ENCODE measurements around the gene CAMK1D.

The CAMK1D gene

DNA sequence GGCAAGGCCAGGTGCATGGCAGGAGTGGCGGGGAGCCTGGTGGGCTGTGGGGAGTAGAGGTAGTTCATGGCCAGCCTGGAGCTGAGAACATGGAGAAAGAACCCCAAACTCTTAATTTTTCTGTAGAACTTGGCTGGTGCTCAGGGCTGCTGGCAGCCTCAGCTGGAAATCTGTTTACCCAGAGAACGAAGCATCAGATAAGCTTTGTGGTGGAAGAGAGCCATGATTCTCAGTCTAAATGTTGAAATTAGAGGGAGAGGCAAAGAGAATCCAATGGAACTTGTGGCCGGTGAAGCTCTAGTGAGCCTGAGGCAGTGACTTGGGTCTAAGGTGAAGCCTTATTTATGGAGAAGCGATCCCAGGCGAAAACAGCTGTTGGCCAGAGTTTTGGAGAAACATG is 525.8 kb downstream of the CAMK1D start:
- Histone ChIP-seq H3K27ac (ENCODE audit: low read depth, low read length) (no peak overlapping the region), H3K4me1 (ENCODE audit: control insufficient read depth, insufficient read depth, low read length, unreplicated experiment) (no peaks in the 10 kb centered on the region), H3K36me3 (ENCODE audit: insufficient read depth, low read length) (no peaks in the 10 kb centered on the region), H3K79me2 (ENCODE audit: control insufficient read depth, insufficient read depth, low read length, unreplicated experiment) (no peaks in the 10 kb centered on the region), H3K4me3 (ENCODE audit: low read depth, low read length) (no peak overlapping the region), H2AFZ (ENCODE audit: low read length, unreplicated experiment) (no peak overlapping the region), H3K27me3 (ENCODE audit: insufficient read depth, low read length) (peaks cover 34% of the 10 kb centered on the region)

DNA sequence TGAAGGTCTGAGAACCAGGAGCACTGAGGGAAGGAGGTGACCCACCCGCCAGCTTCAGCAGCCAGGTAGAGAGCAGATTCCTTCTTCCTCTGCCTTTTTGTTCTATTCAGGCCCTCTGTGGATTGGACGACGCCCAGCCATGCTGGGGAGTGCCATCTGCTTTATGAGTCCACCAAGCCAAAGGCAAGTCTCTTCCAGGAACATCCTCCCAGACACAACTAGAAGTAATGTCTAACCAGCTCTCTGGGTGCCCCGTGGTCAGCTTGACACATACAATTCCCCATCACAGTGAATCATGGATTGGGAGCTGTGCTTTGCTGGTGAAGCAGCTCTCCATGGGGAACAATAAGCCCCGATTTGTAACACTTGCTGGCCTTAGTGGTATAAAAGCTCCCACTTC is 526.9 kb downstream of the CAMK1D start:
- no peak overlapping the region for H3K27ac ChIP-seq (ENCODE audit: low read depth, low read length)
- H2AFZ ChIP-seq (ENCODE audit: low read length, unreplicated experiment): no peak overlapping the region
- no peak overlapping the region for H3K4me3 ChIP-seq (ENCODE audit: low read depth, low read length)
- H3K27me3 ChIP-seq (ENCODE audit: insufficient read depth, low read length): peaks cover 35% of the 10 kb centered on the region
- no peaks in the 10 kb centered on the region for H3K79me2 ChIP-seq (ENCODE audit: control insufficient read depth, insufficient read depth, low read length, unreplicated experiment)
- no peaks in the 10 kb centered on the region for H3K36me3 ChIP-seq (ENCODE audit: insufficient read depth, low read length)
- no peaks in the 10 kb centered on the region for H3K4me1 ChIP-seq (ENCODE audit: control insufficient read depth, insufficient read depth, low read length, unreplicated experiment)

DNA sequence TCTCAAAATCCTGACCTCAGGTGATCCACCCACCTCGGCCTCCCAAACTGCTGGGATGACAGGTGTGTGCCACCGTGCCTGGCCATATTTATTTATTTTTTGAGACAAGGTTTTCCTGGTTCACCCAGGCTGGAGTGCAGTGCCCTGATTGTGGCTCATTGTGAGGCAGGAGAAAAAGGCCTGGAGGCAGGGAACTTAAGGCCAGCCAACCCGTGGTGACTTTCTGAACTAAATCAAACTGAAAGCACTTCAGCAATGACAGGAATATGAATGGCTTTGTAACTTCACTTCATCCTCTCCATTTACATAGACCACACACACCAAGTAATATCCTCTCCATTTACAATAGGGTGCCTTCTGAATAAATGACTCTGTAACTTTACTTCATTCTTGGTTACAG is 527.8 kb downstream of the CAMK1D start:
- H3K4me3 ChIP-seq (ENCODE audit: low read depth, low read length): no peak overlapping the region
- H3K4me1 ChIP-seq (ENCODE audit: control insufficient read depth, insufficient read depth, low read length, unreplicated experiment): no peaks in the 10 kb centered on the region
- H2AFZ ChIP-seq (ENCODE audit: low read length, unreplicated experiment): no peak overlapping the region
- H3K27ac ChIP-seq (ENCODE audit: low read depth, low read length): no peak overlapping the region
- no peaks in the 10 kb centered on the region for H3K36me3 ChIP-seq (ENCODE audit: insufficient read depth, low read length)
- no peaks in the 10 kb centered on the region for H3K79me2 ChIP-seq (ENCODE audit: control insufficient read depth, insufficient read depth, low read length, unreplicated experiment)
- peaks cover 39% of the 10 kb centered on the region for H3K27me3 ChIP-seq (ENCODE audit: insufficient read depth, low read length)

DNA sequence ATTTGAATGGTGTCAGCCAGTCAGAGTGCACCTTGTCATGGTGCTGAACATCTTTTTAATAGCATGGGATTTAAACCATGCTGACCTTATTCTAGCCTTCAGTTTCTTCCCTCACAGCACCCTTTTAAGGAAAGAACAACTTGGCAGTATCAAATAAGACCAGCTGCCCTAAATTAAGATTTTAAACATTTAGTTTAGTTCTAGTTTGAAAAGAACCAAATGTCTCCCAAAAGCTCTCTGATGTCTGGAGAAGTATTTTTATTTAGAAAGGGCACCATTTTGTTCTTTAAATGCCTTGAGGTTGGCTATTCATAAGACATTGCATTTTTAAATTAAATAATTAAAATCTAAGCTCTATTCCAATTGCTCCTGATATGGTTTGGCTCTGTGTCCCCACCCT is 531.1 kb downstream of the CAMK1D start:
- Histone ChIP-seq H3K27me3 (ENCODE audit: insufficient read depth, low read length) (peaks cover 46% of the 10 kb centered on the region), H3K4me1 (ENCODE audit: control insufficient read depth, insufficient read depth, low read length, unreplicated experiment) (no peaks in the 10 kb centered on the region), H2AFZ (ENCODE audit: low read length, unreplicated experiment) (no peak overlapping the region), H3K36me3 (ENCODE audit: insufficient read depth, low read length) (no peaks in the 10 kb centered on the region), H3K27ac (ENCODE audit: low read depth, low read length) (no peak overlapping the region), H3K4me3 (ENCODE audit: low read depth, low read length) (no peak overlapping the region), H3K79me2 (ENCODE audit: control insufficient read depth, insufficient read depth, low read length, unreplicated experiment) (no peaks in the 10 kb centered on the region)

DNA sequence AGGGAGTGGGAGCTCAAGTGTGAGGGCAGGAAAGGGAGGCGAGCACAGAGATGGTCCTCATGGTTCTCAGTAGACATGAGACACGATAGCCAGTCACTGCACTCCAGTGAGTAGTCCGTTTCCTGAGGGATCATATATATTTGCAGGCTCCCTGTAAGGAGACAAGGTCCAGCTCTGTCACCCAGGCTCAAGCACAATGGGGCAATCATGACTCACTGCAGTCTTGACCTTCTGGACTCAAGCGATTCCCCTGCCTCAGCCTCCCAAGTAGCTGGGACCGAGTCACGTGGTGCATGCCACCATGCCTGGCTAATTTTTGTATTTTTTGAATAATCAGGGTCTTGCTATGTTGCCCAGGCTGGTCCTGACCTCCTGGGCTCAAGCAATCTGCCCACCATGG is 535.5 kb downstream of the CAMK1D start:
- Histone ChIP-seq H3K36me3 (ENCODE audit: insufficient read depth, low read length) (no peaks in the 10 kb centered on the region), H3K27ac (ENCODE audit: low read depth, low read length) (no peak overlapping the region), H3K4me1 (ENCODE audit: control insufficient read depth, insufficient read depth, low read length, unreplicated experiment) (no peaks in the 10 kb centered on the region), H3K79me2 (ENCODE audit: control insufficient read depth, insufficient read depth, low read length, unreplicated experiment) (no peaks in the 10 kb centered on the region), H3K4me3 (ENCODE audit: low read depth, low read length) (no peak overlapping the region), H2AFZ (ENCODE audit: low read length, unreplicated experiment) (no peak overlapping the region), H3K27me3 (ENCODE audit: insufficient read depth, low read length) (peaks cover 25% of the 10 kb centered on the region; the same call in 1 of the 2 replicates)

All from ACC112 (cell line).